Stimulated activated CD8-positive, alpha-beta memory T cell treated with anti-CD3 and anti-CD28 coated beads, Interleukin-4, amount 100 ng/mL, for 1 hour (primary cell): ENCODE data around the gene SIRT3.

Source experiments
- DNase-seq, 2 donors: peaks; one replicate each; pipeline ENCODE4 v3.0.0-alpha.2; 2020; ENCODE audit warnings: low read depth in 2 of 2, low spot score in 1 of 2

Gene SIRT3

GRCh38 chr11:235997-236773 is at the start of gene SIRT3:
Gene SIRT3 (minus strand): TSS chr11:236342. CDS start chr11:236328, 14 bp downstream.
- DNase-seq: peak; percentile 64 to 76

- DNase-seq: no peak
Measured at GRCh38 chr11:285894-286220, 49.7 kb upstream of the SIRT3 start.

GRCh38 chr11:285021-285893 is 49.1 kb upstream of the SIRT3 start:
- DNase-seq: no peak

- no peak for DNase-seq
Measured at GRCh38 chr11:284105-285020, 48.2 kb upstream of the SIRT3 start.

- no peak for DNase-seq
Measured at GRCh38 chr11:283405-284104, 47.4 kb upstream of the SIRT3 start.

DNA sequence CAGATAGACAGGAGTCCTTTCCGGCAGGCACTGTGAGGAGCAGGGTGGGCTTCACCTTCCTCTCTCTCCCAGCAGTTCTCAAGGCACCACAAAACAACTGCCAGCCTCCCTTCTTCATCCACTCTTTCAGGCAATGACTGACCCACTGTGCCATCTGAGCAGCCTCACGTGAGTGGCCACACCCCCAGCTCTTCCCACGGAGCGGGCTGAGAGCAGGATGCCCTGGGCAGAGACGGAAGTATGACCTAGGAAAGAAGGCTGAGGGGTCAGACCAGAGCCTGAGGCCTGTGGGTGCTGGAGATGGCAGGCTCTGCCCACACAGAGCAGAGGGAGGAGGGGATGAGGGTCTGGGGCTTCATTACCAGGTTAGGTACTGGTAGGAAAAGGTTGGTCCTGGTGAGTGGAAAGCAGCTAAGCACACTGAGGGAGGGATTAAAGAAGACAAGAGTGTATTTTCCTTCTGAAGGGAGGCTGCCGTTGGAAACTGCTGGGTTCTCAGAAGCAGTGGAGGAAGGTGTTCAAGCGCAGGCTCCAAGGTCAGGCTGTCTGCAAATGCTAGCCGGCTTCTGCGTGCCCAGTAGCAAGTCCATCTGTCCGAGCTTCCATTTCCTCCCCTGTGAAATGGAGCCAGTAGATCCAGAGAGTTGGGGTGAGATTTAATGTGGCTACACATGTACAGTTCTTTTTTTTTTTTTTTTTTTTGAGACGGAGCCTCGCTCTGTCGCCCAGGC is 46.7 kb upstream of the SIRT3 start:
- DNase-seq: no peak

GRCh38 chr11:282171-282570 is 46.0 kb upstream of the SIRT3 start:
- no peak for DNase-seq

- DNase-seq: no peak
Measured at GRCh38 chr11:281486-282161, 45.5 kb upstream of the SIRT3 start.

- no peak for DNase-seq
Measured at GRCh38 chr11:280706-281485, 44.8 kb upstream of the SIRT3 start.

DNA sequence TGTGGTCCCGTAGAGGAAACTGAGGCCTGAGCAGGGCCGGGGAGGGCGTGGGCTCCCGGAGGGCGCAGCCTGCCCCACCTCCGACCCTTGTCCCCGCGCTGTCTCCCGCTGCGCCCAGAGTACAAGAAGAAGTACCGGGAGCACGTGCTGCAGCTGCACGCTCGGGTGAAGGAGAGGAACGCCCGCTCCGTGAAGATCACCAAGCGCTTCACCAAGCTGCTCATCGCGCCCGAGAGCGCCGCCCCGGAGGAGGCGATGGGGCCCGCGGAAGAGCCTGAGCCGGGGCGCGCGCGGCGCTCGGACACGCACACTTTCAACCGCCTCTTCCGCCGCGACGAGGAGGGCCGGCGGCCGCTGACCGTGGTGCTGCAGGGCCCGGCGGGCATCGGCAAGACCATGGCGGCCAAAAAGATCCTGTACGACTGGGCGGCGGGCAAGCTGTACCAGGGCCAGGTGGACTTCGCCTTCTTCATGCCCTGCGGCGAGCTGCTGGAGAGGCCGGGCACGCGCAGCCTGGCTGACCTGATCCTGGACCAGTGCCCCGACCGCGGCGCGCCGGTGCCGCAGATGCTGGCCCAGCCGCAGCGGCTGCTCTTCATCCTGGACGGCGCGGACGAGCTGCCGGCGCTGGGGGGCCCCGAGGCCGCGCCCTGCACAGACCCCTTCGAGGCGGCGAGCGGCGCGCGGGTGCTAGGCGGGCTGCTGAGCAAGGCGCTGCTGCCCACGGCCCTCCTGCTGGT is 44.0 kb upstream of the SIRT3 start:
- no peak for DNase-seq

- DNase-seq: no peak
Measured at GRCh38 chr11:279040-279965, 43.2 kb upstream of the SIRT3 start.

GRCh38 chr11:278001-278951 is 42.1 kb upstream of the SIRT3 start, which contains the start of gene NLRP6:
Gene NLRP6 (plus strand): TSS chr11:278407. CDS start chr11:278570, 163 bp downstream.
- no peak for DNase-seq

DNA sequence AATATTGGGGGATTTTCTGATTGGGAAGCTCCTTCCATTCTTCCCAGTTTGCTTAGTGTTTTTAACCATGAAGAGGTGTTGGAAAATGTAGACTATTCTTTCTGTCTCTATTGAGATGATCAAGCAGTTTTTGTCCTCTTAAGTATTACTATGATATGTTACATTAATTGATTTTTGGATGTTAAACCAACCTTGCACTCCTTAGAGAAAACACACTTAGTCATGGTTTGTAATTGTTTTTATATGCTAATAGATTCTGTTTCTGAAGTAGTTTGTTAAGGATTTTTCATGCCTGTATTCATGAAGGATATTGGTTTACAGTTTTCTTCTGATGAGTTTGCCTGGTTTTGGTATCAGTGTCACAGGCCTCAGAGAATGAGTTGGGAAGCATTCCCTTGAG is 40.1 kb upstream of the SIRT3 start:
- DNase-seq: no peak

GRCh38 chr11:272931-273198 is 36.7 kb upstream of the SIRT3 start:
- DNase-seq: no peak

DNA sequence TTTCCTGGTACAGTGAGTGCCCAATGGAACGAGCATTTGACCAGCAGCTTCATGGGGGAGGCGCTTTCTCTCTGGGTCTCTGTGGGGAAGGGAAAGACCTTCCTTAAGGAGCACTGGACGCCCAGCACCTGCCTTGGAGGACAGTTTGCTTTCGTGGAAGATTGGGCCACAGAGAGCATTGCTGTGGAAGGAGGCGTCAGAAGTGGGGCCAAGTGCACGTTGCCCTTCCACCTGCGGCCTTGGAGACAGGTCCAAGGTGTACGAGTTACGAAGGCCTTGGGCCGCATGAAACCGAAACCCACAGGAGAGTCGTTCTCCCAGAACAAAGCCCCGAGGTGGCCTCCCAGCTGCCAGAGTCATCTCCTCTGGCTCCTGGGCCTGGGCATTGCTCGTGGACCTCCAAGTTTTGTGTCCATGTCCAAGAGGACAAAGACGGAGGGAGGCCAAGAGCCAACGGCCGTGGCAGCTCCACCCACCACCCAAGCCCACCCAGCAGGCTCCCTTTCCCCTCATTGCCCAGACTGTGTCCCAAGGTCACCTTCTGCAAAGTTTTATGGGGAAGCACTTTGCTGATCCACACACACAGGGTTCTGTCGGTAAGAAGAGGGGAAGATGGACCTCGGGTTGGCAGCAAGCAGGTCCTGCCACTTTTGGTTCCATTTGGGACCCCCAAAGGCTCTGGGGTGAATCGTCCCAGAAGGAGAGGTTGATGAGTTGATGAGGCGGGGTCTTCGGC is 36.2 kb upstream of the SIRT3 start:
- no peak for DNase-seq
